ENCODE data around the gene ZSWIM1.

DNA sequence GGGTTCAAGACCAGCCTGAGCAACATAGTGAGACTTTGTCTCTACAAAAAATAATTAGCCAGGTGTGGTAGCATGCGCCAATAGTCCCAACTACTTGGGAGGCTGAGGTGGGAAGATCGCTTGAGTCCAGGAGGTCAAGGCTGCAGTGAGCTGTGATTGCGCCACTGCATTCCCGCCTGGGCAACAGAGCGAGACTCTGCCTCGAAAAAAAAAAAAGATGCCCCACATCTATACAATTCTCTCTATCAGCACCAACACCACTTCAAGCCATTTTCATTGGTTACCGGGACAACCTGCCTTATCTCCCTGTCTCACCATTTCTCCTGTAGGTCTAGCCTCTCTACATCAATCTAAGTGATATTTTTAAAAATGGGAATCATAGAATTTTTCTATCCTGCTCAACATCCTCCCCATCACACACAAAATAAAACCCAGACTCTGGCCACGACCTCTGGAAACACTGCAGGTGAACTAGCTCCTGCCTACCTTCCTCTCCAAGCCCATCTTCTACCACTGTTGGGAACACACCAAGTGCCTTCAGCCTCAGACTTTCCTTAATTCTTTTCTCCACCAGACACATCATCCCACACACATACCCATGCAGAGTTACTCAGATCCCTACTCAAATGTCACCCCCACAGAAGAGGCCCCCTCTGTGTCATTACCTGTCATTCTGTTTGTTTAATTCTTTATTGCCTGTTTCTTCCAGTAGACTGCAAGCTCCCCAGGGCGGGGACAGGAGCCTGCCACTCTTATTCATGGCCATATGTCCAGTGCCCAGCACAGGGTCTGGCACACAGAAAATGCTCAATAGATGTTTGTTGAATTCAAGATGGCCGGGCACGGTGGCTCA is 40.5 kb downstream of the ZSWIM1 start:
- TF ChIP-seq EZH2phosphoT487 (IDR thresholded peaks at IDR 0.05; ENCODE audit: insufficient read depth, low read depth), result no peak
- TF ChIP-seq EZH2 (IDR thresholded peaks at IDR 0.05; ENCODE audit: insufficient read depth, poor library complexity, severe bottlenecking), result no peak

Data from GM23248 (cell line).